ENCODE results near the gene REN. TPM values are rescaled to one million over a fixed set of nuclear protein-coding genes. Genes with fewer than 3 reads are reported as not detected.

The REN gene
- total RNA-seq, 1 donor from 2014 or later, result not detected

DNA sequence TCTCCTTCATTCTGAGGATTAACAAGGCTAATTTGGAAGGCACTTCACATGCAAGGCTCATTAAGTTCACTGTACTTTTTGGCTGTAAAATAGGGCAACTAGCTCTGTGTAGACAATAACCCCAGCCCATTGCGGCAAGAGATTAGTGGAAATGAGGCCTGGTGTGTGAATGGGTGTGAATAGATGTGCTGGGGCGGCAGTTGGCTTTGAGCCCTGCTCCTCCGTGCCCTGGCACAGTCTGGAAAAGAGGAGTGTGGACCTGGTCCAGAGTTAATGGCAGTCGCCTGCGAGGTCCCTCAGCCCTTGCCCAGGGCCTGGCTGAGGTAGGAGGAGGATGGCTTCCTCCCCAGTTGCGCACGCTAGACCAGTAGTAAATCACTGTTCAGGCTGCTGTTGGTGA, 25.3 kb upstream of the REN start:
- Mint-ChIP-seq H3K27ac (ENCODE audit: unreplicated experiment) (no peak overlapping the region), H3K4me1 (ENCODE audit: unreplicated experiment) (peaks cover 18% of the 10 kb centered on the region), H3K27me3 (ENCODE audit: unreplicated experiment) (peaks cover 57% of the 10 kb centered on the region), H3K4me3 (ENCODE audit: unreplicated experiment) (no peak overlapping the region), H3K9me3 (ENCODE audit: unreplicated experiment) (no peaks in the 10 kb centered on the region), H3K36me3 (ENCODE audit: unreplicated experiment) (no peaks in the 10 kb centered on the region)
- DNase-seq (ENCODE audit: extremely low spot score, unreplicated experiment), result no peak
- TF ChIP-seq, protein P1, sequence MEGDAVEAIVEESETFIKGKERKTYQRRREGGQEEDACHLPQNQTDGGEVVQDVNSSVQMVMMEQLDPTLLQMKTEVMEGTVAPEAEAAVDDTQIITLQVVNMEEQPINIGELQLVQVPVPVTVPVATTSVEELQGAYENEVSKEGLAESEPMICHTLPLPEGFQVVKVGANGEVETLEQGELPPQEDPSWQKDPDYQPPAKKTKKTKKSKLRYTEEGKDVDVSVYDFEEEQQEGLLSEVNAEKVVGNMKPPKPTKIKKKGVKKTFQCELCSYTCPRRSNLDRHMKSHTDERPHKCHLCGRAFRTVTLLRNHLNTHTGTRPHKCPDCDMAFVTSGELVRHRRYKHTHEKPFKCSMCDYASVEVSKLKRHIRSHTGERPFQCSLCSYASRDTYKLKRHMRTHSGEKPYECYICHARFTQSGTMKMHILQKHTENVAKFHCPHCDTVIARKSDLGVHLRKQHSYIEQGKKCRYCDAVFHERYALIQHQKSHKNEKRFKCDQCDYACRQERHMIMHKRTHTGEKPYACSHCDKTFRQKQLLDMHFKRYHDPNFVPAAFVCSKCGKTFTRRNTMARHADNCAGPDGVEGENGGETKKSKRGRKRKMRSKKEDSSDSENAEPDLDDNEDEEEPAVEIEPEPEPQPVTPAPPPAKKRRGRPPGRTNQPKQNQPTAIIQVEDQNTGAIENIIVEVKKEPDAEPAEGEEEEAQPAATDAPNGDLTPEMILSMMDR (IDR thresholded peaks at IDR 0.05), result no peak

DNA sequence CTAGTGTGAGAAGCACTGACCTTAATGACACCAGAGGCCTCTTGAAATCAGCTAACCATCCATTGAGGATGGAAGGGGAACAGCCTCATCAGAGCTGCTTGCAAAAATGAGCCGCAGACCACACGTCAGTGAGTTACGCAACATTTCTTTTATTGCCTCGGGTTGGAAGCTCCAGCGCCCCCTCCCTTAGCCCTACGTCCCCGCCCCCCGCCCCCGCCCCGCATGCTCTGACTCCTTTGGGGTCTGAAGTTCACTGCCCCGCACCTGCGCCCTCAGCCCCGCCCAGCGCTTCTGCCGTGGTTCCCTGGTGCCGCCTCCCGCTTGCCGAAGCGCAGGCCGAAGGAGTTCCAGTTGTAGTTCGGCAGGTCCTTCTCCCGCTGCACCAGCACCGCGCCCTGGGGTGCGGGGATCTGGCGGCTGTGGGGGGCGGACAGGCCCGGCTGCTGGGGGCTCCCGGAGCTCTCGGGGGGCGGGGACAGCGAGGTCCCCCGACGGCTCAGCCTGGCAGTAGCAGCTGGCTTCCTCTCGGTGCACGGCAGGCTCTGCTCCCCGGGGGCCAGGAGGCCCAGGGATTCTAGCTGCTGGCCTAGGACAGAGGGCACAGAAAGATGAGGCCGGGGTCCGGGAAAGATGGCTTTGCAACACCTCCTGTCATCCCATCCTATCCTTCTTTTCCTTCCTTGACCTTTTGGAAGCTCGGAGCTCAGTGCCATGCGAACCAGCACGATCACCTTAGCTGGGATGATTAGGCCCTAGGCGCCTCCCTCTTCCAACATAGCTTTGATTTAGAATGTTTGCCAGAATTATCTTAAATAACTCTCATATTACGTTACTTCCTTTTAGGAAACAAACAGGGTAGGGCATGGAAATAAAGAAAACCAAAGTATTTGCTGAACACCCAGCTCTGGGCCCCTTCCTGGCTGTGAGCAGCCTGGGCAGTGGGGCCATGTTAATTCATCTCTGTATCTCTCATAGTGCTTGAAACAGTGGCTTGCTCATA, 24.4 kb upstream of the REN start:
- Mint-ChIP-seq H3K4me1 (ENCODE audit: unreplicated experiment) (peaks cover 8% of the 10 kb centered on the region), H3K36me3 (ENCODE audit: unreplicated experiment) (no peaks in the 10 kb centered on the region), H3K27me3 (ENCODE audit: unreplicated experiment) (peaks cover 65% of the 10 kb centered on the region), H3K4me3 (ENCODE audit: unreplicated experiment) (no peak overlapping the region), H3K27ac (ENCODE audit: unreplicated experiment) (no peak overlapping the region), H3K9me3 (ENCODE audit: unreplicated experiment) (no peaks in the 10 kb centered on the region)
- TF ChIP-seq, protein P1 (IDR thresholded peaks at IDR 0.05), result no peak
- DNase-seq (ENCODE audit: extremely low spot score, unreplicated experiment), result no peak

DNA sequence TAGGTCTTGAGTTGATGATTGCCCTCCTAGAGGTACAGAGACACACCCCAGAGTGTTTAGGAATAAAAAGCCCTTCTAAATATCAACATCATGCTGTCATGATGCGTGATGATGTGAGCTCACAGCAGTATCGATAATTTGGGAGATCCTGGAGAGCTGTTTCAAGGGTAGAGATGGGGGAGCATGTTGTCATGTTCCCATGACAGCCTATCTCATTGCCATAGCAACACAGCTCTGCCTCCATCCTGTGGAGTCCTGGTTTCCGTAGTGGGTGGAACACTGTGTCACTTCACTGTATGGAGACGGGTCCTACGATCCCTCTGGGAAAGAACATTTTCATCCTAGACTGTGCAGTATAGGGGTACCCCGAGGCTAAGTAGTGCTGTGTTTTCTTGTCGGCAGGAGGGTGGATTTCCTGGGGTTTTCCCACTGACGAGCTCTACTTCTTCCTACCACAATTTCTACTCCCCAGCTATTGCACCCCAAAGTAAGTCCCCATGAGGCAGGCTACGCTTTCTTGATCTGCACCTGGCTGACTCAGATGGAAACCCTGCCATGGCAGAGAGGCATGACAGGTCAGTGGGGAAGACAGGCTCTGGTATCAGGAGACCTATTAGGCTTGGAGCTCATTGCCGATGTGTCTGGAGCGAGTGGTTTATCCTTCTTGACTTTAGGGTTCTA, 23.0 kb upstream of the REN start:
- H3K9me3 Mint-ChIP-seq (ENCODE audit: unreplicated experiment), result no peaks in the 10 kb centered on the region
- DNase-seq (ENCODE audit: extremely low spot score, unreplicated experiment), result no peak
- no peaks in the 10 kb centered on the region for H3K36me3 Mint-ChIP-seq (ENCODE audit: unreplicated experiment)
- no peak overlapping the region for H3K27ac Mint-ChIP-seq (ENCODE audit: unreplicated experiment)
- H3K4me3 Mint-ChIP-seq (ENCODE audit: unreplicated experiment), result no peak overlapping the region
- H3K4me1 Mint-ChIP-seq (ENCODE audit: unreplicated experiment), result peaks cover 8% of the 10 kb centered on the region
- TF ChIP-seq, protein P1 (IDR thresholded peaks at IDR 0.05), result no peak
- H3K27me3 Mint-ChIP-seq (ENCODE audit: unreplicated experiment), result peaks cover 73% of the 10 kb centered on the region

DNA sequence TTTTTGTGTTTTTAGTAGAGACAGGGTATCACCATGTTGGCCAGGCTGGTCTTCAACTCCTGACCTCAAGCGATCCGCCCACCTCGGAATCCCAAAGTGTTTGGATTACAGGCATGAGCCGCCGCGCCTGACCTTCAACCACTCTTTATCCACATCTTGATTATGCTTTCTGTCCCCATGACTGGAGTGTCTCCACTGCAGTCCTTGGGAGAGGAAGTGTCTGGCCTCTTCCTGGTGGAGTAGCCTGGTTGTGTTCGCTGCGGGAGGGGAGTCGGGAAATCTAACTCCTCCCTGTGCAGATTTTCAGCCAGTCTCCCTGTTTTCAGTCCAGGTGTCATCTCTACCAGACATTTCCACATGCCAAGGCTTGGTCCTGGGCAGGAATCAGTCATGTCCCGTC, 20.5 kb upstream of the REN start:
- no peak overlapping the region for H3K4me3 Mint-ChIP-seq (ENCODE audit: unreplicated experiment)
- H3K36me3 Mint-ChIP-seq (ENCODE audit: unreplicated experiment), result no peaks in the 10 kb centered on the region
- H3K4me1 Mint-ChIP-seq (ENCODE audit: unreplicated experiment), result peaks cover 8% of the 10 kb centered on the region
- DNase-seq (ENCODE audit: extremely low spot score, unreplicated experiment), result no peak
- H3K9me3 Mint-ChIP-seq (ENCODE audit: unreplicated experiment), result no peaks in the 10 kb centered on the region
- peaks cover 63% of the 10 kb centered on the region for H3K27me3 Mint-ChIP-seq (ENCODE audit: unreplicated experiment)
- TF ChIP-seq, protein P1 (IDR thresholded peaks at IDR 0.05), result no peak
- no peak overlapping the region for H3K27ac Mint-ChIP-seq (ENCODE audit: unreplicated experiment)

DNA sequence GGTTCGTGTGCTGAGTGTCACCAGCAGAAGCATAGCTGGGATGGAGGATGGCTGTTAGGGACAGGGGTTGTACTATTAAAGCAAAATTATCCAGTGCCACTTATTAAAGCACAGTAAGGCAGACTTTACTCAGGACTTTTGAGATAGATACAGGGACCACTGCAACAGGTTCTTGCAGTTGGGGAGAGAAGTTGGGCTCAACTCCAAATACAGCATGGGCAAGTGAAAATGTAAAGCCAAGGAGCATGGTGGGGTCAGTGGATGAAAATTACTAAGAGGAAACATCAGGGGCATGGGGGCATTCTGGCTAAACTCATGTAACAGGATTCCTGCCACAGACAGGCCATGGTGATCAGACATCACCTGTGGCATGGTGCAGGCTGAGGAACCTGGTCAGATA, 15.0 kb upstream of the REN start:
- Mint-ChIP-seq H3K9me3 (ENCODE audit: unreplicated experiment) (no peaks in the 10 kb centered on the region), H3K36me3 (ENCODE audit: unreplicated experiment) (no peaks in the 10 kb centered on the region), H3K27me3 (ENCODE audit: unreplicated experiment) (peaks cover 47% of the 10 kb centered on the region), H3K4me3 (ENCODE audit: unreplicated experiment) (no peak overlapping the region), H3K4me1 (ENCODE audit: unreplicated experiment) (no peaks in the 10 kb centered on the region), H3K27ac (ENCODE audit: unreplicated experiment) (no peak overlapping the region)
- TF ChIP-seq, protein P1 (IDR thresholded peaks at IDR 0.05), result no peak
- no peak for DNase-seq (ENCODE audit: extremely low spot score, unreplicated experiment)
